Glutamatergic neuron (in vitro differentiated cells): Measurements from ENCODE around the gene WNT3. TPM values are rescaled to one million over a fixed set of nuclear protein-coding genes. Genes with fewer than 3 reads are reported as not detected.

ENCODE experiments used
- DNase-seq: peaks from one replicate; pipeline ENCODE4 v3.0.0; 2022
- H3K27ac Mint-ChIP-seq: one replicate; pipeline ENCODE4 v1.8.0; 2020; ENCODE audit warnings: mild to moderate bottlenecking, mixed read lengths, inconsistent platforms; ENCODE audit not compliant: unreplicated experiment
- H3K27me3 Mint-ChIP-seq: one replicate; pipeline ENCODE4 v1.8.0; 2020; ENCODE audit warnings: mild to moderate bottlenecking, moderate library complexity, mixed read lengths, inconsistent platforms; ENCODE audit not compliant: unreplicated experiment
- H3K36me3 Mint-ChIP-seq: one replicate; pipeline ENCODE4 v1.8.0; 2020; ENCODE audit warnings: mild to moderate bottlenecking, mixed read lengths, inconsistent platforms; ENCODE audit not compliant: unreplicated experiment
- H3K4me1 Mint-ChIP-seq: one replicate; pipeline ENCODE4 v1.8.0; 2020; ENCODE audit warnings: mild to moderate bottlenecking, low read depth, mixed read lengths, inconsistent platforms; ENCODE audit not compliant: unreplicated experiment
- H3K4me3 Mint-ChIP-seq: one replicate; pipeline ENCODE4 v1.8.0; 2020; ENCODE audit warnings: mild to moderate bottlenecking, mixed read lengths, inconsistent platforms; ENCODE audit not compliant: unreplicated experiment
- H3K9me3 Mint-ChIP-seq: one replicate; pipeline ENCODE4 v1.8.0; 2020; ENCODE audit warnings: mild to moderate bottlenecking, moderate library complexity, mixed read lengths, inconsistent platforms; ENCODE audit not compliant: unreplicated experiment
- CTCF ChIP-seq: fragments of 200-600 bp; sonication (generic); IDR thresholded peaks from one replicate; pipeline ENCODE4 v1.5.0; 2021; ENCODE audit not compliant: partially characterized antibody, unreplicated experiment
- total RNA-seq: library from RNA; stranded (reverse); fragmentation: NEBNext Ultra II Directional; extraction: Animal tissue kit (Norgen Biotek cat#: 25700); gene quantifications from one replicate; pipeline ENCODE4 v1.2.1, GENCODE V29; 2021; ENCODE audit not compliant: unreplicated experiment

The WNT3 gene
- total RNA-seq, 1 donor from 2014 or later, result 1.7 TPM

- no peaks in the 10 kb centered on the region for H3K36me3 Mint-ChIP-seq
- no peaks in the 10 kb centered on the region for H3K4me1 Mint-ChIP-seq
- H3K27ac Mint-ChIP-seq, result no peak overlapping the region
- H3K27me3 Mint-ChIP-seq, result peaks cover 9% of the 10 kb centered on the region
- no peak for TF ChIP-seq CTCF
- DNase-seq, result no peak
- peaks cover 2% of the 10 kb centered on the region for H3K9me3 Mint-ChIP-seq
- no peak overlapping the region for H3K4me3 Mint-ChIP-seq
Measured at GRCh38 chr17:46796956-46797530, 21.4 kb downstream of the WNT3 start.

- H3K9me3 Mint-ChIP-seq, result peaks cover 2% of the 10 kb centered on the region
- no peak for TF ChIP-seq CTCF
Measured at GRCh38 chr17:46796524-46796923, 22.0 kb downstream of the WNT3 start.

GRCh38 chr17:46796084-46796483 lies 22.4 kb downstream of the WNT3 start:
- TF ChIP-seq CTCF, result no peak
- DNase-seq, result no peak
- Mint-ChIP-seq H3K36me3 (no peaks in the 10 kb centered on the region), H3K9me3 (peaks cover 2% of the 10 kb centered on the region), H3K27me3 (peaks cover 9% of the 10 kb centered on the region), H3K4me1 (no peaks in the 10 kb centered on the region), H3K27ac (no peak overlapping the region), H3K4me3 (no peak overlapping the region)

More at GRCh38 chr17:46796524-46796923, 22.0 kb downstream of the WNT3 start:
- Mint-ChIP-seq H3K27ac (no peak overlapping the region), H3K4me1 (no peaks in the 10 kb centered on the region), H3K27me3 (peaks cover 9% of the 10 kb centered on the region), H3K36me3 (no peaks in the 10 kb centered on the region), H3K4me3 (no peak overlapping the region)
- DNase-seq, result no peak

GRCh38 chr17:46795379-46795952 lies 23.0 kb downstream of the WNT3 start:
- Mint-ChIP-seq H3K27ac (no peak overlapping the region), H3K27me3 (peaks cover 7% of the 10 kb centered on the region), H3K36me3 (peaks cover 3% of the 10 kb centered on the region), H3K9me3 (no peaks in the 10 kb centered on the region), H3K4me1 (no peaks in the 10 kb centered on the region), H3K4me3 (no peak overlapping the region)
- DNase-seq, result no peak
- TF ChIP-seq CTCF, result no peak

- Mint-ChIP-seq H3K9me3 (no peaks in the 10 kb centered on the region), H3K4me3 (no peak overlapping the region), H3K27ac (no peak overlapping the region), H3K36me3 (peaks cover 4% of the 10 kb centered on the region), H3K4me1 (no peaks in the 10 kb centered on the region), H3K27me3 (peaks cover 7% of the 10 kb centered on the region)
- DNase-seq, result no peak
- TF ChIP-seq CTCF, result no peak
Measured at GRCh38 chr17:46794318-46794717, 24.2 kb downstream of the WNT3 start.
